Retinal pigment epithelial cell (primary cell): Measurements from ENCODE around the gene WDR86.

Experiments
- DNase-seq: peaks from one replicate; pipeline ENCODE4 v3.0.0-alpha.2; 2010; ENCODE audit warnings: low read depth
- H3K4me3 ChIP-seq: 2 replicates; pipeline ENCODE4 v1.5.1; 2011; ENCODE audit warnings: mild to moderate bottlenecking, low read length, control low read depth, moderate library complexity
- CTCF ChIP-seq: conservative IDR thresholded peaks from 2 replicates; pipeline ENCODE4 v1.5.1; 2011; ENCODE audit warnings: low read depth, low read length, control low read depth, inconsistent platforms

Gene WDR86

GRCh38 chr7:151389096-151389767 lies 20.6 kb downstream of the WDR86 start:
- no peak overlapping the region for H3K4me3 ChIP-seq
- no peak for TF ChIP-seq CTCF
- DNase-seq = no peak

- DNase-seq = no peak
- no peak for TF ChIP-seq CTCF
- no peak overlapping the region for H3K4me3 ChIP-seq
These were observed 21.4 kb downstream of the WDR86 start for GRCh38 chr7:151388430-151388829.

- DNase-seq = no peak
- no peak overlapping the region for H3K4me3 ChIP-seq
- no peak for TF ChIP-seq CTCF
These were observed 21.9 kb downstream of the WDR86 start for GRCh38 chr7:151388007-151388297.

DNA sequence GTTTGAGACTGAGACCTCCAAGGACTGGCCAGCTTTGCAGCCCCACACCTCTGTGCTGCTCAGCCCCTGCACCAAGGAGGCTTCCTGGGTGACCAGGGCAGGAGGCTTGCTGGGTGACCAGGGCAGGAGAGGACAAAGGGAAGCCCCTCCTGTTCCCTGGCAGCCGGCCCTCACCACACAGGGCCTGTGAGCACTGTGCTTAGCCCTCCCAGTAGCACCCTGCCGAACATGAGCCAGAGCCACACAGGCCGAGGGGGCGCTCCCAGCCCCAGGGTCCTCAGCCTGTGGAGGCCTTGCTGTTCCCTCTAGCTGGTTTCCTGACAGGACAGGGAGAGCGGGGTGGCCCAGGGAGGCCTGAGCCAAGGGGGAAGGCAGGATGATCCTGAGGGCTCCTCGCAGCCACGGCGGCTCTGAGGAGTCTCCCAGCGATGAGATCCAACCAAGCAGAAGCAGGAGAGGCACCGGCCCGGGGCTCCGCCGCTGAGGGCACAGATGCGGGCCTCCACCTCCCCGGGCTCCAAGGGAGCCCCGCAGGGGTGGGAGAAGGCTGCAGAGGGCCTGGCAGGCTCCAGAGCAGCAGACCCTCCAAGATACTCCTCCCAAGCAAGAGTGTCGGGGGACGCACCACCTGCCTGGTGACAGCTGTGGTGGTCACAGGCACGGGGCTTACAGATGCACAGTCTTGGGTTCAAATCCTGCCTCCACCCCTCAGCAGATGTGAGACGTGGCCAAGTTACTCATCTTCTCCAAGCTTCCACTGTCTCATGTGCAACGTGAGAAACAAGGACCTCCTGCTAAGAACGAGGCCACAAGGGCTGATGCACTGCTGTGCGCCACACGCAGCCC lies 22.5 kb downstream of the WDR86 start:
- no peak for TF ChIP-seq CTCF
- H3K4me3 ChIP-seq = no peak overlapping the region
- DNase-seq = no peak

DNA sequence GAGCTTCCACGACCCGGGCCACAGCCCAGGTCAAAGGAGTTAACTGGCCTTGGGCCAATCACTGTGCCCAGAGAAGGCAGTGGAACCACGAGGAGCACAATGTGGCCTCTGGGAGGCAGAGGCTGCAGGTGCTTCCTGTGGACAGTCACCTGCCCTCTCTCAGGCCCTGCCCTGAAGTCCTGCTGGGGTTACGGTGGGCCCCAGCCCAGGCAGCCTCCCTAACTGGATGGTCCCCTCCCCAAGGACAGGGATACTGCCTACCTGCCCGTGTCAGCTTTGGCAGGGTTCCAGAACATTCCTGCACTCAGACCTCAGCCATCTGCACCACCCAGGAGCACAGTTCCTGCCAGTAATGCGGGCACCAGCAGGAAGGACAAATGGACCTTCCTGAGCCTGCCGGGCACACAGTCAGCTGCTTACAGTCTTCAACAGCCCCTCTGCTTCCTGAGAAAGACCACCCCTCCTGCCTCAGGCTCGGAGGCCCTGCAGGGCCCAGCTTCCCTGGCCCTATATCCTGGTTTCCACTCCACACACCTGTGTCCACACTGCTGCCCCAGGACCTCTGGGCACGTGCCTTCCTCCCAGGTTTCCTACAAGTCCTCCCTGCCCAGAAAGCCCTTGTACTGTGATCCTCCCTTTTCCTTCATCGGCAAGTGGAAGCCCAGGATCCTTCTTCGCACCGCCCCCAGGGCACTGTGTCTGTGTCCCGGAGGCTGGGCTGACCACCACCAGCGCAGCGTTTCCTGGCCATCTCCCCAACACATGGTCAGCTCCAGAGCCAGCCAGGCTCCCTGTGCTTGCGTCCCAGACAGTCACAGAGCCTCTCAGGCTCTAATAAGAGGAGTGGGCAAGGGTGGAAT lies 23.3 kb downstream of the WDR86 start:
- DNase-seq = no peak
- H3K4me3 ChIP-seq = no peak overlapping the region
- TF ChIP-seq CTCF = no peak

GRCh38 chr7:151385626-151386300 lies 24.1 kb downstream of the WDR86 start:
- no peak for DNase-seq
- TF ChIP-seq CTCF = no peak
- no peak overlapping the region for H3K4me3 ChIP-seq
